ENCODE measurements around the gene RTEL1.

GRCh38 chr20:63664143-63664851 lies 6.2 kb downstream of the RTEL1 start:
- TF ChIP-seq CTCF (IDR thresholded peaks at IDR 0.05; ENCODE audit: low read depth, low read length) (no peak), EZH2phosphoT487 (IDR thresholded peaks at IDR 0.05; ENCODE audit: low read depth) (no peak)
